ENCODE results near the gene APOA4.
"Not testable (repeated sequence)": the region's sequence is repeated elsewhere in the genome, so short reads cannot be mapped to it uniquely, and the experiment has no call there.

Gene APOA4

GRCh38 chr11:116813170-116813569 is 9.9 kb downstream of the APOA4 start:
- POLR2A ChIA-PET, result no interaction called here
- CTCF ChIA-PET, result interaction anchor here (0.6 to 2.6 kb wide), 8 partner anchors 10 to 67 kb away, joined by 3 to 14 read pairs (median 4); partner anchors contain the start of genes APOA4 and APOA5
- TF ChIP-seq CTCF (IDR thresholded peaks at IDR 0.05; ENCODE audit: control extremely low read depth, extremely low read depth, low read depth, missing control alignments), result no peak
- no peak for DNase-seq (ENCODE audit: extremely low spot score)

- TF ChIP-seq CTCF (IDR thresholded peaks at IDR 0.05; ENCODE audit: control extremely low read depth, extremely low read depth, low read depth, missing control alignments), result no peak
- DNase-seq (ENCODE audit: extremely low spot score), result no peak
- ChIA-PET POLR2A (no interaction called here), CTCF (interaction anchor here (0.9 to 2.0 kb wide), 6 partner anchors 11 to 68 kb away, joined by 3 to 5 read pairs (median 4); partner anchors contain the start of gene APOA4)
Measured at GRCh38 chr11:116812109-116812508, 11.0 kb downstream of the APOA4 start.

GRCh38 chr11:116811194-116811593 is 11.9 kb downstream of the APOA4 start:
- DNase-seq (ENCODE audit: extremely low spot score), result no peak
- CTCF ChIA-PET, result interaction anchor here (1.3 to 2.2 kb wide), 4 partner anchors 15 to 294 kb away, joined by 5 to 8 read pairs (median 6); partner anchors contain the start of gene APOA5
- no peak for TF ChIP-seq CTCF (IDR thresholded peaks at IDR 0.05; ENCODE audit: control extremely low read depth, extremely low read depth, low read depth, missing control alignments)
- POLR2A ChIA-PET, result no interaction called here

GRCh38 chr11:116808262-116809175 is 14.6 kb downstream of the APOA4 start:
- no peak for DNase-seq (ENCODE audit: extremely low spot score)
- no peak for TF ChIP-seq CTCF (IDR thresholded peaks at IDR 0.05; ENCODE audit: control extremely low read depth, extremely low read depth, low read depth, missing control alignments)
- ChIA-PET POLR2A (no interaction called here), CTCF (no interaction called here)

GRCh38 chr11:116807601-116808261 is 15.4 kb downstream of the APOA4 start:
- CTCF ChIA-PET, result no interaction called here
- DNase-seq (ENCODE audit: extremely low spot score), result no peak
- POLR2A ChIA-PET, result no interaction called here
- no peak for TF ChIP-seq CTCF (IDR thresholded peaks at IDR 0.05; ENCODE audit: control extremely low read depth, extremely low read depth, low read depth, missing control alignments)

GRCh38 chr11:116804001-116804400 is 19.1 kb downstream of the APOA4 start:
- DNase-seq (ENCODE audit: extremely low spot score), result no peak
- TF ChIP-seq CTCF (IDR thresholded peaks at IDR 0.05; ENCODE audit: control extremely low read depth, extremely low read depth, low read depth, missing control alignments), result no peak
- POLR2A ChIA-PET, result no interaction called here
- CTCF ChIA-PET, result interaction anchor here (1.2 to 2.2 kb wide), 2 partner anchors 13 to 15 kb away, joined by 3 to 8 read pairs; partner anchors contain the start of gene APOA5

GRCh38 chr11:116801662-116802061 is 21.4 kb downstream of the APOA4 start:
- CTCF ChIA-PET, result interaction anchor here (0.7 to 3.3 kb wide), 2 partner anchors 10 to 11 kb away, joined by 6 to 20 read pairs; partner anchors contain the start of gene APOA5
- POLR2A ChIA-PET; DNase-seq (ENCODE audit: extremely low spot score): not testable (repeated sequence)

Measured in GM10248 (cell line).